SKM-1 (cell line): Measurements from ENCODE around the gene PPP1R14D.

ENCODE experiments used
- DNase-seq: peaks from one replicate; lab custom pipeline; 2025; ENCODE audit not compliant: unreplicated experiment; lab: John Stamatoyannopoulos, UW

Gene PPP1R14D

DNA sequence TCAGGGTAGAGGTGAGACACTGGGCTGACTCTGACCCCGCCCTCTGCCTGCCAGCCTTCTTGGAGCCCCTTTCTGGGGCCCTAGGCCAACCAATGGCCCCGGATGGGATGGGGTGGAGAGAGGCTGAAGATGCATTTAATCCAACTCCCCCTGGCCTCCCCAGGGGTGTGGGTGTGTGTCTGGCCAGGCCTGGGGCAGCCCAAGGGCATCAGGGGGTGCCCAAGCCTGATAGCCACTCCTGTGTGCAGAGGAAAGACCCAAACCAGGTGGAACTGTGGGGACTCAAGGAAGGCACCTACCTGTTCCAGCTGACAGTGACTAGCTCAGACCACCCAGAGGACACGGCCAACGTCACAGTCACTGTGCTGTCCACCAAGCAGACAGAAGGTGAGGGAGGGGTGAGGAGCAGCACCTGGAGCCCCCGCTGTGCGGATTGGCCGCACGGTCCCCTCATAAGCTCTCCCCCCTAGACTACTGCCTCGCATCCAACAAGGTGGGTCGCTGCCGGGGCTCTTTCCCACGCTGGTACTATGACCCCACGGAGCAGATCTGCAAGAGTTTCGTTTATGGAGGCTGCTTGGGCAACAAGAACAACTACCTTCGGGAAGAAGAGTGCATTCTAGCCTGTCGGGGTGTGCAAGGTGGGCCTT lies 24.9 kb upstream of the PPP1R14D start:
- no peak for DNase-seq

DNA sequence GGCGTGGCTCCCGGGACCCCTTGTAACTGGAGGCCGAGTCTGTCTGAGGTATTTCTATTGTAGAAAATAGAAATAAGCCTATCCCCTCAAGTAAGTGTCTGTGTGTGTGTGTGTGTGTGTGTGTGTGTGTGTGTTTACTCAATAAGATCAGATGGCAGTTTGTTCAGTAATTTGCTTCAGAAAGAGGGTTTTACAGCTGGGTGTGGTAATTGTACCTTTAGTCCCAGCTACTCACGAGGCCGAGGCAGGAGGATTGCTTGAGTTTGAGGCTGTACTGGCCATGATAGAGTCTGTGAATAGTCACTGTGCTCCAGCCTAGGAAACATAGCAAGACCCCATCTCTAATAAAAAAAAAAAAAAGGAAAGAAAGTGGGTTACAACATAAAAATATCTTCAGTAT lies 24.0 kb upstream of the PPP1R14D start:
- DNase-seq = no peak

DNA sequence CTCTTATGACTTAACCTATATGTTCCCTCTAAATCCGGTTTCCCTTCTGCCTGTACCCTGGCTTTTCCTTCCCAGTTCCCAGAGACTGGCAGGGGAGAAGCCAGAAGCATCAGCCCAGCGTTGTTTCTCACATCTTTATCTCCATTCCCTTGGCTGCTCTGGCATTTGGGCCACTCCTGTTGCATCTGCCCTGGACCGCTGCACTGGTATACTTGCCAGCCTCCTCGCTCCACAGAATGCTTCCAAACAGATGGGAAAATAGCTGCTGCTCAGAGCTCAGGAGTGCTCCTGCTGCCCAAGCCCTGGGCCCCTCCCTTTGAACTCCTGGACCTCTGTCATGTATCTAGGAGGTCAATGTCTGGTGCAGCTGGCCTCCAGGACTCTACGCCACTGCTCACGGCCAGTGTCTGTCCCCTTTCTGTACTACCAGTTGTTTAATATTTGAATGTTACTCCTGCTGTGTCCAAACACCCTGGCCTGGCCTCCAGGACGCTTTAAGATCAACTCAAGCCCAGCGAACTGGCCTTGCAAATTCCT lies 22.1 kb upstream of the PPP1R14D start:
- DNase-seq = no peak

DNA sequence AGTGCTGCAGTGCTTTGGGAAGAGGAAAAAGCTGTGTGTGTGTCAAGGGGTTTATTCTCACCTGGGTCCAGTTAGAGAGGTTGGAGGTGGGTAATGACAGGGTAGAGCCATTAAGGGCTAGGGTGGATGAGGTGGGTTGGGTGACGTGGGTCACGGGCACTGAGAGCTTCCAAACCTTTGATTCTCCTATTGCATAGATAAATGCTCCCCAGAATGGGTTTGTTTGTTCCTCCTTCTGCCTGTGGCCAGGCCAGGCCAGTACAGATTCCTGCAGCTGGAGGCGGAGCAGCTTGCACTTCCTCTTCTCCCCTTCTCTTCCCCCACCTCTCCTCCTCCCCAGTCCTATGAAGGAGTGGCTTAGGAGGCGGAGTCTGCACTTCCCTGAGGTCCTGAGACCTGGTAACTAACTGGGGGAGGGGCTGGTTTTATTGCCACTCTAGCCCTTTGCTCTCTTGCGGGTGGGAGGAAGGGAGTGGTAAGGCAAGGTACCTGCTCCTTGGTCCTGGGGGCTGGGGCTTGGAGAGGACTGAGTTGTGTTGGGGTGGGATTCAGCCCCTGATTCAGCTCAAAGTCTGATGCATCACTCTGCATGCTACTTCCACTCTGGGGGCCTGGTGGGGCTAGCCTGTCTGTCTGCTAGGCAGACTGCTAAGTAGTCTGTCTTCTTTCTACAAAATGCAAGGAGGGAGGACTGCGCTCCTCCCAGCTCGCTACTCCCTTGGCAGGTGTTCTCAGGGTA lies 18.9 kb upstream of the PPP1R14D start:
- peak; percentile 97 for DNase-seq

DNA sequence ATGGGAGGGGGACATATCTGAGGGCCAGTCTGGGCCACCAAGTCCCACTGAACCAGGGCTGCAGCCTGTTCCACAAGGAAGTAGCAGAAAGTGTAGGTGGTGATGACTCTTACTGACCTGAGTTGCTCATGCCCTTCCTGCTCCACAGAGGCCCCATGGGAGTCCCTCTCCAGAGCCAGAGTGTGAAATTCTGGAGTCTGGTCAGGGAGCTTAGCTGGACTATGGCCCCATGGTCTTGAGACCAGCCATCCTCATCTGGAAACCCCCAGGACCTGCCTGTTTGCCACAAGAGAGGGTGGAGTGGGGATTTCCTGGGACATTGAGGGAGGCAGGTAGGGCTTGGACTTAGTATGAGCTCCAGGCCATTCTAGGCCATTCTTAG lies 18.3 kb upstream of the PPP1R14D start:
- no peak for DNase-seq

DNA sequence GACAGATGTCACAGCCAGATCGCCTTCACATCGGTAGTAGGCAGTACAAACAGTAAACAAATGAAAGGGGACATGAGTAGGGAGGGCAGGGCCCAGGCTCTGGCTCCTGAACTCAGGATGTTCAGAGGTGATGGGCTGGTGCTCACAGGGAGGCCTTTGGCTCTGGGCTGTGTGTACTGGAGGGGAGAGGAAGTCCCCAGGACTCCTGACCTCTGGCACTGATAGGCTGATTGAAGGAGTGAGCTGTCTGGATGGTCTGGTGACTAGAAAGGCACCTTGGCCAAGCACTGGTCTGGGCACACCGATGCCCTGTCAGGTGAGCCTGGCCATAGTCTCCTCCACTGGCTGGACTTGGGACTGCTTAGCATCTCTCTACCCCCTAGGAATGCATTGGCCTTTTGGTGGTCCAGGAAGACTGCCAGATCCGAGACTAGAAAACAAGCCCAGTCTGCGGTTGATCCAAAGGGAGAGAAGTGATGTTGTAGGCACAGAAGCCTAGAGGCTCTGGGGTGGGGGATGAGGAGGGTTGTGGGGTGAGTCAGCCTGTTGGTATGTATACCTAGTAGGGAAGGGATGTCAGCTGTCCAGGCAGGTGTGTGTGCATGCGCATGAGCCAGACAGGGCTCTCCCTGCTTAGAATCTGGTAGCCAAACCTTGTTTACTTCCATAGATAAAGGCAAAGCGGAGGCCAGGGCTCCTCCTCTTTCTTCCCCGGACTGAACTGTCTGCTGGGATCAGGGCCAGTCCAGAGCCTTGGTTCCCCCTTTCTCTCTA lies 17.2 kb upstream of the PPP1R14D start:
- no peak for DNase-seq

DNA sequence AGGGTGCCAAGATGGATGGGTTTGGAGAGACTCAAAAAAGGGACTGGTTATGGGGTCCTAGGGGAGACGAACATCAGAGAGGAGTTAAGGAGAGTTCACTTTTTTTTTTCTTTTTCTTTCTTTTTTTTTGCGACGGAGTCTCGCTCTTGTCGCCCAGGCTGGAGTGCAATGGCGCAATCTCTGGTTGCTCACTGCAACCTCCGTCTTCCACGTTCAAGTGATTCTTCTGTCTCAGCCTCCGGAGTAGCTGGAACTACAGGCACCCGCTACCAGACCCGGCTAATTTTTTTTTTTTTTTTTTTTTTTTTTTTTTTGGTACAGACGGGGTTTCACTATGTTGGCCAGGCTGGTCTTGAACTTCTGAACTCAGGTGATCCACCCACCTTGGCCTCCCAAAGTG lies 16.5 kb upstream of the PPP1R14D start:
- no peak for DNase-seq

DNA sequence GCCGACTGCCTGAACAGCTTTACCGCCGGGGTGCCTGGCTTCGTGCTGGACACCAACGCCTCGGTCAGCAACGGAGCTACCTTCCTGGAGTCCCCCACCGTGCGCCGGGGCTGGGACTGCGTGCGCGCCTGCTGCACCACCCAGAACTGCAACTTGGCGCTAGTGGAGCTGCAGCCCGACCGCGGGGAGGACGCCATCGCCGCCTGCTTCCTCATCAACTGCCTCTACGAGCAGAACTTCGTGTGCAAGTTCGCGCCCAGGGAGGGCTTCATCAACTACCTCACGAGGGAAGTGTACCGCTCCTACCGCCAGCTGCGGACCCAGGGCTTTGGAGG lies 16.2 kb upstream of the PPP1R14D start:
- no peak for DNase-seq

DNA sequence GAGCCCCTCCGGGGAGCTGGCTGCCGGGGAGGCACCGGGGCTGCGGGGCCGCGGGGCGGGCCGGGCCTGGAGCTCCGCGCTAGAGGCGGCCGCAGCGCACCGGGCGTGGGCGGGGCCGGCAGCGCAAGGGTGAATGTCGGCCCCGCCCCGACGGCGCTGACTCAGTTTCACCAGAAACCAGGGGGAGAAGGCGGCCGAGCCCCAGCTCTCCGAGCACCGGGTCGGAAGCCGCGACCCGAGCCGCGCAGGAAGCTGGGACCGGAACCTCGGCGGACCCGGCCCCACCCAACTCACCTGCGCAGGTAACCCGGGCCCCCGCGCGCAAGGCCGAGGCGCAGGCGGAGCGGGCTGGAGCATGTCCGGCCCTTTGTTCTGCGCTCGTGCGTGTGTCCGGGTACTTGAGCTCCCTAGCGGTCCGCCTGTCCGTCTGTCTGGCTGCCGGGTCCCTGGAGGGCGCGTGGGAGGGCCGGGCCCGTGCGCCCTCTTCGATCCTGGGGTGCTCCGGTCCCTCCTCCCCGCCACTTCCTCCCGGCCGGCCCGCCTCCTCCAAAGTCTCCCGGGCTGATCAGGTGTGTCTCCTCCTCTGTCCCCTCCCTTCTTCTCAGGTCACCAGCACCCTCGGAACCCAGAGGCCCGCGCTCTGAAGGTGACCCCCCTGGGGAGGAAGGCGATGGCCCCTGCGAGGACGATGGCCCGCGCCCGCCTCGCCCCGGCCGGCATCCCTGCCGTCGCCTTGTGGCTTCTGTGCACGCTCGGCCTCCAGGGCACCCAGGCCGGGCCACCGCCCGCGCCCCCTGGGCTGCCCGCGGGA lies 15.6 kb upstream of the PPP1R14D start, which contains the start of gene SPINT1:
Gene SPINT1 (plus strand): TSS at position 164 of the 811 bp plus-strand sequence. CDS start 507 bp downstream, at position 671.
- no peak for DNase-seq

DNA sequence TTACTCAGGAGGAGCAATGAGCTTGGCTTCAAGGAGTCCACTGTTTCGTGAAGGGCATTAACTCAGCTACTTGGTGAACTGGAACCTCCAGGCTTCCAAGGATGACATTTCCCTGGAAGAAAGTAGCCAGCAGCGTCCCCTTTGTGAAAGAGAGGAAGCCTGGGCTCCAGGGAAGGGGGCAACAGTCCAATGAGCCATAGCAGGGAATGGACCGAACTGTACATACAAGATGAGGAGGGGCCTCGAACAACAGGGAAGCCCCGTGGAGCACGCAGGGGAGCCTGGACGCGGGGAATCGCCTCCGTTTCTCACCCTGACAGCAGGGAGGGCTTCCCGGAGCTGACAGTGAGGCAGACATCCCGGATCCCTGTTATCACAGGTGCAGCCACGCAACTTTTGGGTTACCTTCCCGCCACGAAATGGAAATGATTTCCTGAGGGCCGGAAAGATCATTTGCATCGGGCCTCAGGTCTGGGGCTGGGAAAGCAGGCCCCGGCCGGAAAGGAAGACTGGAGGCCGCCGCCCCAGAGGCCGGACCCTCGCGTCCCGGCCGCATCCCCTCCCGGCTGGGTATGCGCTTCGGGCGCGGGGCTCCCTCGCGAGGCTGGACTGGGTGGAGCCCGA lies 14.9 kb upstream of the PPP1R14D start:
- DNase-seq = no peak

DNA sequence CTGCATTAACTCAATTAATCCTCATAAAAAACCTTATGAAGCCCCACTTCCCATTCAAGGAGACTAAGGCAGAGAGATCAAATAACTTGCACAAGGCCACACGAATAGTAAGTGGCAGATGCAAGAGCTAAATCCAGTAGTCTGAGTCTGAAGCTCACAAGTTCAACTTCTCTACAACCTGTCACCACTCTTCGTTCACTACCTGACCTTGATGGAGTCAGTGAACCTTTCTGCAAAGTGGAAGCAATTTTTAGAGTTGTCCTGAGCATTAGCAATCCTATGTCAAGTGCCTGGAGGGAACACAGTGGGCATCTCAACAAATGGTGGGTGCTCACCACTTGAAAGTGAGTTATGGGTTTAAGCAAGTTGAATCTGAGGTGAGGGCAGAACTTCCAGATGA lies 13.2 kb upstream of the PPP1R14D start:
- DNase-seq = no peak

DNA sequence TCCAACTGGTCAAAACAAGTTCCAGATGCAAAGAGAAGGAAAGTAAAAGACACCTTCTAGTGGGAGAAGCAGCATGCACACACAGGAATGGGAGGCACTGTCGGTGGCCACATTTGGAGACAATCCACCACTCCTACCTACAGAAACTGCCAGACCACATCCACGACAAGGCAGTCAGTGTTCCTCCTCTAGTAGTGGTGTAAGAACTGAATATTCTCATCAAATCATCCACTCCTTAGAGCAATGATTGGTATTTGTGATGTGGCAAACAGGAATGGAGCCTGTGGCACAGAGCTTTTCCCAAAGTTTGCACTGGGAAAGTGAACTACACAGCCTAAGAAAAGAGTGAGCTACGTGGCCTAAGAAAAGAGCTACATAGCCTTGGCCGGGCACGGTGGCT lies 10.2 kb upstream of the PPP1R14D start:
- no peak for DNase-seq

DNA sequence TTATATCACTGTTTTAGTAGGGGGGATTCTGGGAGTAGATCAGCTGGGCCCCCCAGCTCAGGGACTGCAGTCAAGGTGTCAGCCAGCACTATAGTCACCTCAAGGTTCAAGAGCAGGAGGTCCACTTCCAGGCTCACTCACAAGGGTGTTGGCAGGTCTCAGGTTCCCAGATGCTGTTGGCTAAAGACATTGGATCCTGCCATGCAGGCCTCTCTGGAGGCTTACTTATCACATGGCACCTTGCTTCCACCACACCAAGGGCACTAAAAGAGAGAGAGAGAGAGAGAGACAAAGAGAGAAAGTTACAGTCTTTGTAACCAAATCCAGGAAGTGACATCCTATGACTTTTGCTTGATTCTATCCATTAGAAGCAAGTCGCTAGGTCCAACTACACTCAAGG lies 7.5 kb upstream of the PPP1R14D start:
- DNase-seq = no peak

DNA sequence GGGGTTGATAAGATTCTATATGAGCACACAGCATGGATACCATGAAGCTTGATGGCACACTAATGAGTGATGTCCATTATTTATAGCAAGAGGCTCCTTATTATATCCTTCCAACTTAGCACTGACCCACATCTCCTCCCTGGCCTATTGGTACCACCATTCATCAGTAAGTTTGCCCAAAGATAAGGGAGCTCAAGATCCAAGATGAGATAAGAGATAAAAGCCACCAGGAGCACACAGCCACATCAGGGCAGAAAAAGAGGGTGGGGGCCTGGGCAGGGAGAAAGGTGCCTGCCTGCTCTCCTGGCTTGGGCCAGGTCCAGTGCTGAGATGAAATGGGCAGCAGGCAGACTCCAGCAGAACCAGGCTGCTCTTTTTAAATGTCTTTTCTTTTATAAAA lies 4.4 kb upstream of the PPP1R14D start:
- DNase-seq = no peak

DNA sequence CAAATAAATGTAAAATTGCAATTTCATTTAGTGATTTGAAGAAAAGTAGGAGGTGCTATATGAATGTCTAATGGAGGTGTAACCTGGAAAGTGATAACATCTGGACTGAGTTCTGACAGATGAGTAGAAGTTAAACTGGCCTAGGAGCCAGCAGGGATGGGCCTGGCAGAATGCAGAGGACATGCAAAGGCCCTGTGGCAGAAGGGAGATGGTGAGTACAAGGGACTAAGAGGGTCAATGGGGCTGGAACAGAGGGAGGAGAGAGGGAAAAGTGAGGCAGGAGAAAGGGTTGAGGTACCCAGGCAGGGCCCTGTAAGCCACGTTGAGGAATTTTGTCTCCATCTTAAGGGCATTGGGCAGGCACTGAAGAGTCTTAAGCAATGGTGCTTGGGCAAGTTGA lies 3.4 kb upstream of the PPP1R14D start:
- DNase-seq = no peak

DNA sequence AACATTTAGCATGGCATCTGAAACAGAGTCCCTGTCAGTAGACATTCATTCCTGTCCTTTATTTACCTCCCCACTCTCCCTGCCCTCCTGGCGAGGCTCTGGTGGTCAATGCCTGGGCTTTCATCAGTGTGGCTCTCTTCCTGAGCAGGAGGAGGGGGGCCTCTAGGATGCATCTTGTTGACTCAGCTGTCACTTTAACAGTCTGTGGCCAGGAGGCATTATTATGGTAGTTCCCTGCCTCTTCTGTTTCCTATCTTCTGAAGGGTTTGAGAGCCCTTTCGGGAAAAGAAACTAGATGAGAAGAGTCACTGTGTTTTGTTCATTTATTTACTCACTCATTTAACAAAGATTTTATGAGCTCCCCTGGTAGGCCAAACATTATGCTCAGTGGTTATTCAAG lies 2.4 kb upstream of the PPP1R14D start:
- no peak for DNase-seq

DNA sequence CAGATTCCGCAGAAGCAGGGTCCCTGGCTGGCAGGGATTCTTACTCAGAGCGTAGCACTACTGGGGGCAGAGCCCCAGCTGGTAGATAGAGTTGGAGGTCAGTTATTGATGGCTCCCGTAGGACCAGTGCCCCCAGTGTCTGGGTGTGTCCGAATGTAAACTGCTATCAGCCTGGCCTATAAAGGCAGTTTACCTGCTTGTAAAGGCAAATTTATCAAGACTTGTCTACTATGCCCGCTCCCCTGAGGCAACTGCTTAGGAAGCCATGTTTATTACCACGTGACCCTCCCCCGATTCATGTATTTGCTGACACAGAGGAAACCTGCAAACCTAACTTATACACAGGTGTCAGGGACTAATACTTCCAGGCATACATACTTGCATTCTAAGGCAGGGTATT lies 607 bp upstream of the PPP1R14D start:
- DNase-seq = no peak

DNA sequence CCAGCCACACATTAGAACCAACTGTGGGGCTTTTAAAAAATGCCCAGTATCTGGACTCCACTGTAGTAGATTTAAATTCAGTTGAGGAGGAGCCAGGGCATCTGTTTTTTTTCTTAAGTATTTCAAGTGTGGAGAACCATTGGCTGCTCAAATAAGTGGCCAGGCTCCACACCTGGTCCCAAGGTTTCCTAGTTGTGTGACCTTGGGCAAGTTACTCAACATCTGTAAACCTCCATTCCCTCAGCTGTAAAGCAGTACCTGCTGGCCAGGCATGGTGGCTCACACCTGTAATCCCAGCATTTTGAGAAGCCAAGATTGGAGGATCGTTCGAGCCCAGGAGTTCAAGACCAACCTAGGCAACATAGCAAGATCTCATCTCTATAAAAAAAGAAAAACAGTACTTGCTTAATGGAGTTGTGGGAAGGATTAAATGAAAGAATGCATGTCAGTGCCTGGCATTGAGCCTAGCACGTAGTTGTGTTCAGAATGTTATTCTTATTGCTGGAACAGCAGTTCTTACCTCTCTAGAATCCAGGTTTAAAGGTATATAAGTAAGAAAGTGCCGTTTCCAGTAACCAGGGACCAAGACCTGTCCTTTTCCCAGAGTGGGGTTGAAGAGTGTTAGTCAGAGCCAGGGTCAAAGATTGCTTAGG lies 2.0 kb downstream of the PPP1R14D start:
- no peak for DNase-seq

DNA sequence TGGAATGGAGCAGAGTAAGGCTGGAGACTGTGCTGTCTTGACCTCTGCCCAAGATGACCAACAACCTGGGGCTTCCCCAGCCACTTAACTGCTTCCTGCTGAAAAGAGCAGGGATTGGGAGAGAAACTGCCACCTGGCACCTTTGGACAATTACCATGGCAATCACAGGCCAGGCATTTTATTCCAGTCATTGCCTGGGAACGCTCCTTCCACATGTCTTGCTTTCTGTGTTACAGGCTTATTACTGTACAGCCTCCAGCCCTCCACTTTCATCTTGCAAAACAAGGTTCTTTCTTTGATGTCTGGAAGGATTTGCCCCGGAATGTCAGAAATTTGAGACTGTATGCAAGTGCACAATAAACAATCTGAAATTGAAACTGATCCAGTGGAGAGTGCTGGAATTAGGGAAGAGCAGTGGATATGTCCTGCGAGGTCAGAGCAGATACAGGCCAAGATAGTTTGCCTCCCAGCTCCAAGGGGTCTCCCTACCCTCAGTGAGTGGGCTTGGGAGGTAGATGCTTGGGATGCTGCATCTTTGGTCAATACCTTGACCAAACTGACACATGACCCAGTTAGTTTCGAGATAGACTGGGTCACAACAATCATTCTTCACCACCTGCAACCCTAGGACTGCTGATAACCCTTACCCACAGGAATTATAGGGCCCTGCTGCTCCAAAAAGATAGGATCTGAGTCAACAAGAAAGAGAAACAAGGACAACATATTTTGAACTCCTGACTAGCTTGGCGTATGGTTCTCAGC lies 2.7 kb downstream of the PPP1R14D start:
- DNase-seq = no peak
